DND-41 (cell line): Measurements from ENCODE around the gene ERCC2.

Experiments
- ATAC-seq: fragments of 200-7000 bp; cut with Tn5 transposase; 3 replicates; pipeline ENCODE4 v1.9.1; 2021; ENCODE audit warnings: low read depth; ENCODE audit not compliant: insufficient read depth
- DNase-seq: peaks from one replicate; pipeline ENCODE4 v3.0.0-alpha.2; 2020
- H2AFZ ChIP-seq: 2 replicates; pipeline ENCODE4 v1.6.0; 2012; ENCODE audit warnings: low read depth, low read length
- H3K27ac ChIP-seq: 2 replicates; pipeline ENCODE4 v1.5.1; 2012; ENCODE audit warnings: low read length, inconsistent platforms
- H3K27me3 ChIP-seq: fragments of 200-600 bp; sonication (generic); 2 replicates; pipeline ENCODE4 v1.6.0; 2012; ENCODE audit warnings: low read length, mild to moderate bottlenecking, inconsistent platforms; ENCODE audit not compliant: insufficient read depth, poor library complexity
- H3K36me3 ChIP-seq: 2 replicates; pipeline ENCODE4 v1.5.1; 2012; ENCODE audit warnings: low read length, inconsistent platforms; ENCODE audit not compliant: insufficient read depth
- H3K4me1 ChIP-seq: 2 replicates; pipeline ENCODE4 v1.5.1; 2012; ENCODE audit warnings: mild to moderate bottlenecking, low read length; ENCODE audit not compliant: insufficient read depth
- H3K4me2 ChIP-seq: 2 replicates; pipeline ENCODE4 v1.6.0; 2012; ENCODE audit warnings: mild to moderate bottlenecking, moderate library complexity, low read length, inconsistent platforms; ENCODE audit not compliant: insufficient read depth
- H3K4me3 ChIP-seq, 2 experiments: fragments of 200-600 bp in 1 of 2; shearing (Covaris generic) in 1 of 2; 2 replicates each; pipeline ENCODE4 v1.5.1; 2012 to 2016; ENCODE audit warnings: inconsistent platforms in 2 of 2, low read length in 2 of 2, mild to moderate bottlenecking in 2 of 2, low read depth in 1 of 2, moderate library complexity in 1 of 2
- H3K79me2 ChIP-seq: 2 replicates; pipeline ENCODE4 v1.6.0; 2012; ENCODE audit warnings: low read length, inconsistent platforms; ENCODE audit not compliant: insufficient read depth
- H3K9ac ChIP-seq: 2 replicates; pipeline ENCODE4 v1.6.0; 2012; ENCODE audit warnings: low read depth, mild to moderate bottlenecking, inconsistent platforms, low read length, moderate library complexity
- H3K9me3 ChIP-seq: 2 replicates; pipeline ENCODE4 v1.5.1; 2012; ENCODE audit warnings: low read length, moderate library complexity, mild to moderate bottlenecking, inconsistent platforms; ENCODE audit not compliant: insufficient read depth, severe bottlenecking
- H4K20me1 ChIP-seq: 2 replicates; pipeline ENCODE4 v1.6.0; 2012; ENCODE audit warnings: low read length; ENCODE audit not compliant: insufficient read depth
- CTCF ChIP-seq: IDR thresholded peaks from 2 replicates; pipeline ENCODE4 v1.5.1; 2012; ENCODE audit warnings: borderline replicate concordance, low read length, moderate library complexity, mild to moderate bottlenecking; ENCODE audit not compliant: poor library complexity, severe bottlenecking; ENCODE audit errors: extremely low read depth
- EZH2 ChIP-seq: IDR thresholded peaks from 3 replicates; pipeline ENCODE4 v1.6.1; 2012; ENCODE audit warnings: borderline replicate concordance, low read depth, mild to moderate bottlenecking, moderate library complexity, low read length, inconsistent platforms; ENCODE audit not compliant: severe bottlenecking

Gene ERCC2

GRCh38 chr19:45376045-45376724 lies 5.8 kb upstream of the ERCC2 start:
- DNase-seq, result no peak
- H4K20me1 ChIP-seq, result no peaks in the 10 kb centered on the region

GRCh38 chr19:45368737-45369340 lies 1.5 kb downstream of the ERCC2 start:
- Histone ChIP-seq H3K36me3 (peaks cover 25% of the 10 kb centered on the region), H3K27me3 (no peaks in the 10 kb centered on the region), H3K9me3 (no peaks in the 10 kb centered on the region), H2AFZ (no peak overlapping the region), H3K27ac (no peak overlapping the region), H3K79me2 (peaks cover 17% of the 10 kb centered on the region), H3K4me3 (peak overlapping the region in 1 of 2 experiments; percentile 96; a peak in 2 of 4 replicates), H3K4me2 (peak overlapping the region; percentile 98), H4K20me1 (0 out of 2 replicates have a peak, but pooled peaks cover 4% of the 10 kb centered on the region), H3K4me1 (peaks cover 29% of the 10 kb centered on the region), H3K9ac (no peak overlapping the region)
- ATAC-seq (no peak), DNase-seq (no peak)
- TF ChIP-seq EZH2, result no peak
- no peak for TF ChIP-seq CTCF

More at GRCh38 chr19:45376045-45376724, 5.8 kb upstream of the ERCC2 start:
- TF ChIP-seq EZH2 (no peak), CTCF (no peak)
- H3K79me2 ChIP-seq, result no peaks in the 10 kb centered on the region
- no peak for ATAC-seq
- no peak overlapping the region for H3K27ac ChIP-seq
- no peak overlapping the region for H3K4me3 ChIP-seq
- H3K4me1 ChIP-seq, result peaks cover 5% of the 10 kb centered on the region
- H3K9me3 ChIP-seq, result no peaks in the 10 kb centered on the region
- H3K4me2 ChIP-seq, result no peak overlapping the region
- H3K27me3 ChIP-seq, result no peaks in the 10 kb centered on the region
- no peaks in the 10 kb centered on the region for H3K36me3 ChIP-seq
- H3K9ac ChIP-seq, result no peak overlapping the region
- H2AFZ ChIP-seq, result no peak overlapping the region

GRCh38 chr19:45368127-45368526 lies 2.2 kb downstream of the ERCC2 start:
- no peak overlapping the region for H2AFZ ChIP-seq
- H3K9ac ChIP-seq, result no peak overlapping the region
- H4K20me1 ChIP-seq, result peaks cover 9% of the 10 kb centered on the region; the same call in 1 of the 2 replicates
- no peak for DNase-seq
- TF ChIP-seq EZH2, result no peak
- no peak for TF ChIP-seq CTCF
- peak overlapping the region; percentile 98; the same call in 1 of the 2 replicates for H3K4me2 ChIP-seq
- H3K79me2 ChIP-seq, result peaks cover 17% of the 10 kb centered on the region
- H3K9me3 ChIP-seq, result no peaks in the 10 kb centered on the region
- no peak for ATAC-seq
- H3K4me3 ChIP-seq, result no peak overlapping the region
- no peaks in the 10 kb centered on the region for H3K27me3 ChIP-seq
- no peak overlapping the region for H3K27ac ChIP-seq
- peaks cover 32% of the 10 kb centered on the region for H3K36me3 ChIP-seq
- peaks cover 29% of the 10 kb centered on the region for H3K4me1 ChIP-seq
